Right kidney (tissue), 1 donor: Measurements from ENCODE around the gene GFPT1.
"Not testable (repeated sequence)": the region's sequence is repeated elsewhere in the genome, so short reads cannot be mapped to it uniquely, and the experiment has no call there.

Experiments
- DNase-seq: peaks from one replicate; pipeline ENCODE4 v3.0.0-alpha.2; 2016

The GFPT1 gene

DNA sequence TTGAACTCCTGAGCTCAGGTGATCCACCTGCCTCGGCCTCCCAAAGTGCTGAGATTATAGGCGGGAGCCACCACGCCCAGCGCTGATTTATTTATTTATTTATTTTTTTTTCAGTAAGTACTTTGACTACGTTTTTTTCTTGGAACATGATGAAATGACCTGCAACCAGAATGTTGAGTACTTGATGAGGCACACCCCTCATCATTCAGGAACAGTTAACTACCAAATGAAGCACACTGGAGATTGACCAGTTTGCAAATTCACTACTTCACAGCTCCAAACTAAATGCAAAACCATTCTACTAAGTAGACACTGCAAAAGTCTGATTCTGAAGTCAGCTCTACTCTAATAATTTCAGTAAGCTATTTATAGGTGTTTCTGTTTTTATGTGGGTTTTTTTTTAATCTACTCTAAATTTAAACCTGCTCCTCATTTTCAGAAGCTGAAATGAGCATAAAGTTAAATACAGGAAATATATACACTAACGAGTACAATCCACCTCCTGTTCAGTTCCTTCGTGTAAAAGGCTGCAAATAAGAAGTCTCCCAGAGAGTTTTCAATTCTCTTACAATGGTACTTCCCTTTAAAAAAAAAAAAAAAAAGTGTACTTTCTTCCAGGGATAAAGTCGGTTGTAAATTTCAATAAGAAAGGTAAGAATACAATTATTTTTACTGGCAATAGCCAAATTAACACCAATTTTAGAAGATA lies 1.4 kb downstream of the GFPT1 start:
- no peak for DNase-seq

DNA sequence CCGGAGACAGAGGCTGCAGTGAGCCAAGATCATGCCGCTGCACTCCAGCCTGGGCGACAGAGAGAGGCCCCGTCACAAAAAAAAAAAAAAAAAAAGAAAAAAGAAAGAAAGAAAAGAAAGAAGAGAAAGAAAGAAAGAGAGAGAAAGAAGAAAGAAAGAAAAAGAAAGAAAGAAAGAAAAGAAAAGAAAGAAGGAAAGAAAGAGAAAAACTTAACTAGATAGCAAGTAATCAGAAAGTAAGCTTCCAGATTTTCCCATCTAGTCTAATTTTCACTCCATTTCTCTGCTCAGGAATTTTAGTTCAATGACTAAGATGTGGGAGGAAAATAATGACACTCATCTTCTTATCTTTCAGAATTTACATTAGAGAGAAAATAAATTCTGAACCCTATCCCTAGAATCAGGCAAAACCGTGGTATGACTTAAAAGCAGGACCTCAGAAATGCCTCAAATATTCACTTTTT lies 2.4 kb downstream of the GFPT1 start:
- DNase-seq = no peak

DNA sequence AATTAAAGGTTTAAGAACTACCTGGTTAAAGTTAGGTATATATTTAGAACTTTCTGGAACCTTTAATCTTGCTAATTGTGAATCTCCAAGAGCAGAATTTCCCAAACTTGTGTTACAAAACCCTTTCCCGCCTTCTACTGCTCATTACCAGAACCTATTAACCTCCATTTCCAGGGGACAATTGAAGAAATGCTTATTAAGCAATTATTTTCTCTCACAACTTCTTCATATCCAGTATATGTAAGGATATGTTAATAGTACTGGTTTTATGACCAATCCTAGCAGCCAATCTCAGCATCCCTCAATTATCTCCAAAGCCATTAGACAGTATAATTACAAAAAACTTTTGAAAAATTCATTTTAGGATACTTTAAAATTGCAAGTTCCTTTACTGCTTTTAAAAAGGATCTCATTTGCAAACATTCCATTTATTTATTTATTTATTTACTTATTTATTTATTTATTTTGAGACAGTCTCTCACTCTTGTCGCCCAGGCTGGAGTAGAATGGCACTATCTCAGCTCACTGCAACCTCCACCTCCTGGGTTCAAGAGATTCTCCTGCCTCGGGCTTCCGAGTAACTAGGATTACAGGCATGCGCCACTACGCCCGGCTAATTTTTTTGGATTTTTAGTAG lies 3.7 kb downstream of the GFPT1 start:
- no peak for DNase-seq

DNA sequence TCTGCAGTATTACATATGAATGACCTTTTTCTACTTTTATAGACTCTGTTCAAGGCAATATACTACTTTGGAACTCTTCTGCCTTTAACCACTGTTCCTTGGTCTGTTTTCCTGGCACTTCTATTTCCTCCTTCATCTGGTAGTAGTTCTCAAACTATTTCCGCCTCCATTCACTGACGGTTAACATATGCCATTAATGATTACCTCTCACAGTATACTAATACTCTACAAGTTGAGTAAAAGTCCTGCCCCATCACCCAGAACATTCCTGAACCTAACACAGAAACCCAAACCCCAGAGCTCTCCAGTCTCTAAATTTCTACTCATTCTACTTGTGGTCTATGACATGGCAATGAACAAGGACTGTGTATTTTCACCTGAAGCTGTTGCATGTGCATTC lies 4.5 kb downstream of the GFPT1 start:
- no peak for DNase-seq

DNA sequence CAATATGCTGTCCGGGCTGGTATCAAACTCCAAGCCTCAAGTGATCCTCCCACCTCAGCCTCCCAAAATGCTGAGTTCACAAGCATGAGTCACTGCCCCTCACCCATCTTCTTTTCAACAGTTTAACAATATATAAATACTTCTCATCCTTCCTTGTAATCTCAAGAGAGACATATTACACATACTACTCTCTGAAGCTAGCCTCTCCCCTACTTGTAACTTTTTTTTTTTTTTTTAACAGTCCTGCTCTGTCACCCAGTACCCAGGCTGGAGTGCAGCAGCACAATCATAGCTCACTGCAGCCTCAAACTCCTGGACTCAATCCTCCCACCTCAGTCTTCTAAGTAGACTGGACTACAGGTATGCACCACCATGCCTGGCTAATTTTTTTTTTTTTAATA lies 5.7 kb downstream of the GFPT1 start:
- DNase-seq = no peak

DNA sequence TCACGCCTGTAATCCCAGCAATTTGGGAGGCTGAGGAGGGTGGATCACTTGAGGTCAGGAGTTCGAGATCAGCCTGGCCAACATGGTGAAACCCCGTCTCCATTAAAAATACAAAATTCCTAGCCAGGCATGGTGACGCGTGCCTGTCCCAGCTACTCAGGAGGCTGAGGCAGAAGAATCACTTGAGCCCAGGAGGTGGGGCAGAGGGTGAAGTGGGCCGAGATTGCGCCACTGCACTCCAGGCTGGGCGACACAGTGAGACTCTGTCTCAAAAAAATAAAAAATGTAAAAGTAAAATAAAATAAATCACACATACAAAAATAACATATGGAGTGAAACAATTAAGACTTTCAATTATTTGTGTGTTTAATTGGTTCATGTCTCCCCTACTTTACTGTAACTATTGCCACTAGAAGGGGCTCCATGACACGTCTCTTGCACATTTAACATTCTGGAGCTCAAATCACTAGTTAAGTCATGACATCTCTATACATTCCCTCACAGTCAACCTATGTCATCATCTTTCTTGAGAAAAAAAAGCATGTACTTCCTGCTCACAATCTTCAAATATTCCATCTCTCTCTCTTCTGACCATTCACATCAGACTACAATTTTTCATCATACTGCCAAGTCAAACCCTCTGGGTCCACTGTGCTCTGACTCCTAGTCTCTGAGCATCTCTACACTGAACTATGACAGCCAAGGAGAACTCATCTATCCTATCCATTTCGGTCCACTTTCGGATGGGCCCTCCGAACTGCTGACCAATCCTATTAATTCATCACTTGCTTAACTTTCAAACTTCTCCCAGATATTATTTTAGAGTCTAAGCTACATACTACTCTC lies 6.7 kb downstream of the GFPT1 start:
- no peak for DNase-seq

DNA sequence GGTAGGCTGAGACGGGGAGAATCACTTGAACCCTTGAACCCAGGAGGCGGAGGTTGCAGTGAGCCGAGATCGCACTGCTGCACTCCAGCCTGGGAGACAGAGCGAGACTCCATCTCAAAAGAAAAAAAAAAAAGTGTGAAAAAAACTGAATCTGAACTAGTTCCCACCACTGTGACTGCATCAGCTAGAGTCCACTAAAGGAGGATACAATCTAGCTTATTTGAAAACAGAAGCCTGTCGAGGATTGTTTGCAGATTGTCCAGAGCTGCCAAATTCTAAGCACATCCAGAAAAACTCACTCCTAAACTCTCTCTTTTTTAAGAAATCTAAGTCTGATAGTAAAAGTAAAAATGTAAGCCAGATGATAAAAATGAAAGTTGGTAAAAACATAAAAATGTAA lies 10.6 kb downstream of the GFPT1 start:
- no peak for DNase-seq

DNA sequence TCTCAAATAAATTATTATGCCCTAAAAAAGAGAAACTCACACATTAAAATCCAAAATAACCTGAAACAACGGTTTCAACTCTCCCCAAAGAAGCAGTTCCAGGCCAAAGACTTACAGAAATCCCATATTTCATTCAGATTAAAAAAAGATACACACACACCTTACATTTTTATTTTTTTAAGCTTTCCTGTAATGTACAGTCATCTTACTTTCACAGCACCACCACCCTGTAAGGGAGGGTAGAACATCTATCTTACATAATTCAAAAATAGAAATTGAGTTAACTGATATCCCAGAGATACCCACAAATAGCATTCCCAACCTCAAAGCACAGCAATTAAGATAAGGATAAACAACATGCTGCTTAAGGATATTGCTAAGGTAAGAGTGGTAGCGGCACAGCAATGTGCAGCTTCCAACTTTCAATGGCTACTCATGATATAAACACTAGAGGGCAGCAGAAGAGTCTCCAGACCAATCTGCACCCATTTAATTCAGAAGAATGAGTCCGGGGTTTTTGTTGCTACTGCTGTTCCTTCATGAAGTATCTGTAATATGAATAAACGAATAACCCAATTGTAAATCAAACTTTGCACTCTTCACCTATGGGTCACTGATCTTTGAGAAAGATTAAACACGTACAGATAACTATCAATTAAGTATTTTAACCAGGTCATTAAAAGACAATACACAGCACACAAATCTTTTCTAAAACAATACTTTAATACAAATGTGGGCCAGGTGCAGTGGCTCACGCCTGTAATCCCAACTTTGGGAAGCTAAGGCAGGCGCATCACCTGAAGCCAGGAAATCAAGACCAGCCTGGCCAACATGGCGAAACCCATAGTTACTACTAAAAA lies 11.3 kb downstream of the GFPT1 start:
- DNase-seq = no peak

DNA sequence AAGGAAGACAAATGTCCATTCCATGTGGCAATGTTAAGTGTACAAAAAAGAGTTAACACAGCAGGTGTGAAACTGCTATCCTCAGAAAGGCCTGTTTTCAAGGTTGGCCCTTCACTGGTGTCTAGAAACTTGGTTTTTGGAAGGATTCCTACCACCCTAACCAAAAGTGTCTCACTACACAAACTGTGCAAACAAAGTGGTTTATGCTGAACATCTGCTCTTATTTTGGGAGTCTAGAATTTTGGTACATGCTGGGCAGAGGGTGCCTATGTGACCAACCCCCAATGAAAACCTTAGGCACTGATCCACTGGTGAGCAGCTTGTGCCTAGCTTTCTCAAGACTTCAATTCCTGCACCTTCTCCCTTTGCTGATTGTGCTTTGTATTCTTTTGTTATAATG lies 14.3 kb downstream of the GFPT1 start:
- no peak for DNase-seq

DNA sequence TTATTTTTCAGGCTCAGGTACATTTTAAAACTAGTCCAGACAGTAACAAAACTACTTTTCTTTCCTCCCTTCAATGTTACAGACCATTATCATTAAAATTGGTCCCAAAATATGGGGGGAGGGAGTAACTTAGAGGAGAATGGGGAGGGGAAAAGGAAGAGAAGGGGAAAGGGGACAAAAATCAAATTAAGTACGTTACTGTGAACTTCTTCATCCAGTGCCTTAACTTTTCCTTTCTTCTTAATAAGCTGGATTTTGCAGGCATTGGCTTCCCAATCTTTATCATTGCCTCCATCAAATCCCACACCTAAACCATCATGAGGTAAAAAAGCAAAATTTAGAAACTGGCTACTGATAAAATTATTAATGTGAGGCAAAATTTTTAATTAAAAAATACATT lies 17.2 kb downstream of the GFPT1 start:
- DNase-seq = no peak

DNA sequence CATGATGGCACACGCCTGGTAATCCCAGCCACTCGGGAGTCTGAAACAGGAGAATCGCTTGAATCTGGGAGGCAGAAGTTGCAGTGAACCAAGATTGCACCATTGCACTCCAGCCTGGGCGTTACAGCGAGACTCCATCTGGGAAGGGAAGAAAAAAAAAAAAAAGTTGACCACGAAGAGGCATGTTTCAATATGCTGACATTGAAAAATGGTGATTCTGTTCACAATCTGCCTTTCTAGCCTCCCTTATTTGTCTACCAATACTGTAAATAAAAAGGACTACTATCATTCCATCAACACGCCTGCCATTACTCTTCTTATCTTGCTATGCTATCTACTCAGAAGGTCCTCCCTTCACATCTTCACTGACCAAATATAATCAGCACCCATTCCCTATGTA lies 18.4 kb downstream of the GFPT1 start:
- no peak for DNase-seq

DNA sequence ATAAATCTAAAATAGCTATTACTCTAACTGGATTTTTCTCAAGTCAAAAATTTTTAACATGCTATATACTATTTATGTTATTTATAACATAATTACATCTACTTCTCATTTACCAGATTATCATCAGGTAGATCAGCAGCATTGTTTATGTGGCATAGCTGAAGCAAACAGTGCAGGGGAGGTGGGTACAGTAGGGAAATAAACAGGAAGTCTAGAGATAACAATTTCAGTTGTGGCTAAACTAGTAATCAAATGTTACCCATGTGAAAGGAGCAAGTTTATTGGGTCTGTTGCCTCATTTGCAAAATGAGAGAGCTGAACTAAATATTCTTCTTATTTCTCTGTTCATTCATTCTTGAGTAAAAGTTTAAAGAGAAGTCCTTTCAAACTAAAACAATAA lies 27.7 kb downstream of the GFPT1 start:
- DNase-seq = no peak

DNA sequence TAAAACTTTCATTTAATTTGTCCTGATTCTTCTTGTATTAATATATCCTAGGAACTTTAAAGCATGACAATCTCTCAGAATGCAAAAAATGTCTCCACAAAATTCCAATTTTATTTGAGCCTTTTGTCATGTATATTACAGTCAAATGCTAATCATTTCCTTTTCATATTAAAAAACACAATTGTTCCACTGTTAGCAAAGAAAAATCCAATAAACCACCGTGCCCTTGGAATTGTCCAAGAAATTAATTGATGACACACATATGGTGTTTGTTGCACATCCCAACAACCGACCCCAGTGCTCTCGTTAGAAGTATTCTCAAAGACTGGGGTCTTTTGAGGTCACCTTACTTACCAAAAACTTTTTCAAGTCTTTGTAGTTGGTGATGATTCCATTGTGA lies 28.1 kb downstream of the GFPT1 start:
- no peak for DNase-seq

DNA sequence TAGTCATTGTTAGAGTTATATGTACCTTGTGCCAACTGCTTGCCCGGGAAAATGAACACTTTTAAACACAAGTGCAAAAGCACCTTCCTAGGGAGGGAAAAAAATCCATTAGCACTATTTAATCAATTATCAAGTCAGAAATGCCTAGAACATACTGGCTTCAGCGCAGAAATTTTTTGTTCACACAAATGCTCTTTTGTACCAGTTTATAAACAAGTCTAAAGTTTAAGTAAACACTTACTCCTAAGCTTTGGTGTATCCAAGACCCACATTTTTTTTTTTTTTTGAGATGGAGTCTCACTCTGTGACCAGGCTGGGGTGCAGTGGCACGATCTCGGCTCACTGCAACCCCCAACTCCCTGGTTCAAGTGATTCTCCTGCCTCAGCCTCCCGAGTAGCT lies 30.6 kb downstream of the GFPT1 start:
- DNase-seq = no peak

DNA sequence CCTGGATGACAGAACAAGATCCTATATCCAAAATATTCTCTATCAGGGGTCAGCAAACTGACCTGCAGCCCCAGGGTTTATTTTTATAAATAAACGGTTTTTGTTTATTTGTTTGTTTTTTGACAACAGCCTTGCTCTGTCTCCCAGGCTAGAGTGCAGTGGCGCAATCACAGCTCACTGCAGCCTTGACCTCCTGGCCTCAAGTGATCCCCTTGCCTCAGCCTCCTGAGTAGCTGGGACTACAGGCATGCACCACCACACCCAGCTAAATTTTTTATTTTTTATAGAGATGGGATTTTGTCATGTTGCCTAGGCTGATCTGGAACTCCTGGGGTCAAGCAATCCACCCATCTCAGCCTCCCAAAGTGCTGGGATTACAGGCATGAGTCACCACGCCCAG lies 32.1 kb downstream of the GFPT1 start:
- DNase-seq = not testable (repeated sequence)

DNA sequence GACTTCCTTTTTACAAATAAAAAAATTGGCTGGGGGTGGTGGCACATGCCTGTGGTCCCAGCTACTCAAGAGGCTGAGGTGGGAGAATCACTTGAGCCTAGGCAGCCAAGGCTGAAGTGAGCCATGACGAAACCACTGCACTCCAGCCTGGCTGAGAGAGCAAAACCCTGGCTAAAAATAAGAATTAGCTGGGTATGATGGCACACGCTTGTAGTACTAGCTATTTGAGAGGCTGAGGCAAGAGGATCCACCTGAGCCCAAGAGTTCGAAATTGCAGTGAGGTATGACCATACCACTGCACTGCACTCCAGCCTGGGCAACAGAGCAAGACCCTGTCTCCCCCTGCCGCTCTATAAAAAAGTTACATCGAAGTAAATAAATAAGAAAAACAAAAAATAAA lies 33.7 kb downstream of the GFPT1 start:
- no peak for DNase-seq

DNA sequence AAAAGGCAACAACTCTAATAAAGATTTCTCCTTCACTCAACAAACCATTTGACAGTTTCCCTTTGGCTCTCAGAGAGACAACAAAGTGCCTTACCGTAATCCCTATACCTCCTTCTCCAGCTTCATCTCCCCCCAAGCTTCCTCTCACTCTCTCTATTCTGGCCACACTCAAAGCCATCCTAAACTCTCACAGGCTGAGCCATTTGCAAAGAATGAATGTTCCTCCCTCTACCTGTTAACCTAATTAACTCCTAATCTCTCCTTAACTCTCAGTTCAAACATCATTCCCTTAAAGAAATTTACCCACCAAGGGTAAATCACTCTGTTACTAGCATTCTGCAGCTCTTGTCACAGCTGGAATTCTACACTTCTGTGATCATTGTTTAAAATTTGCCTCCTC lies 38.2 kb downstream of the GFPT1 start:
- DNase-seq = no peak

DNA sequence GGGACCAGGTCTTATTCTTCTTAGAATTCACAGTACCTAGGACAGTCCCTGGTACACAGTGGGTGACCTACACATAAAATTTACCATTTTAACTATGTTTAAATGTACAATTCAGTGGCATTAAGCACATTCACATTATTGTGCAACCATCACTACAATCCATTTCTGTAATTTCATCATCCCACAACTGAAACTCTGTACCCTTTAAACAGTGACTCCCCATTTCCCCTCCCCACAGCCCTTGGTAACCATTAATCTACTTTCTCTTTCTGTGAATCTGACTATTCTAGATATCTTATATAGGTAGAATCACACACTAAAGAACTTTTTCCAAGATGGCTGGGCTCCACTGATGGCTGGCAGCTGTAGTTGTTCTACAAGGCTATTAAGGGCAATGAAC lies 41.6 kb downstream of the GFPT1 start:
- no peak for DNase-seq

DNA sequence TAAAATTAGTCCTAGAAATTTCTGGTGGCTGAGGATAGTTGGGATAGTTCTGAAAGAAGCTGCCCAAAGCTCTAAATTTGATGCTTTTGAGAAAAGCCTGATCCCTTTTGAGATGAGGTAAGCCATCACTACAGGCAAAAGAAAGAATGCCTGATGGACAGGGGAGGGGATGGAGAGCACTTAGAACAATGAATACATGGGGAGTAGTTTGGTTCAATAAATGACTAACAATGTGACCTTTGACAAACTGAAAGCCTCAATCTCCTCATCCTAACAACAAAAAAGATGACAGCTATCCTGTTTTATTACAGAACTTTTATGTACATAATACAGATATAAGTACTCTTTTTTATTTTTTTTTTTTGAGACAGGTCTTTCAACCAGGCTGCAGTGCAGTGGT lies 42.7 kb downstream of the GFPT1 start:
- no peak for DNase-seq

DNA sequence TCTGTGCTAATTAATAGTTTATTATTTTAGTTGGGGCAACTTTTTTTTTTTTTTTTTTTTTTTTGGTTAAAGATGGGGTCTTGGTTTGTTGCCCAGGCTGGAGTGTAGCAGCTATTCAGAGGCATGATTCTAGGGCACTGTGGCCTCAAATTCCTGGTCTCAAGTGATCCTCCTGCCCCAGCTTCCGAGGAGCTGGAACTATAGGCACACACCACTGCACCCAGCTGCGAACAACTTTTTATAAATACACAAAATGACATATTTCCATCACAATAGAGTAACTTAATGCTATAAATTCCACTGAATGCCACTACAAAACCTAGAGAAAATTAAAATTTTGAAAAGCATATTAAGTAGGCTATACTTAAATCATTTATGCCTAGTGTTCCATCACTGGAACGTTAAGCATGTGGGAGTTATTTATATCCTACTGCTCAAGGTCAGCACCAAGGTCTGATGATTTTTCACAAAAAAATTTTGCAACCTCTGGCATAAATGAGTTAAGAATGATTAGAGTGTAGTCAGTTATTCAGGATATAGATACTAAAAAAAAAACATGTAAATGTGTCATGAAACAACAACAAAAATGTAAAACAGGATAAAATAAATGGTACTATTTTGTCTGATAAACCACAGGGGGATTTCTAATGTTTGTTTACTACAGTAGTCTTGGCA lies 46.8 kb downstream of the GFPT1 start:
- DNase-seq = no peak

DNA sequence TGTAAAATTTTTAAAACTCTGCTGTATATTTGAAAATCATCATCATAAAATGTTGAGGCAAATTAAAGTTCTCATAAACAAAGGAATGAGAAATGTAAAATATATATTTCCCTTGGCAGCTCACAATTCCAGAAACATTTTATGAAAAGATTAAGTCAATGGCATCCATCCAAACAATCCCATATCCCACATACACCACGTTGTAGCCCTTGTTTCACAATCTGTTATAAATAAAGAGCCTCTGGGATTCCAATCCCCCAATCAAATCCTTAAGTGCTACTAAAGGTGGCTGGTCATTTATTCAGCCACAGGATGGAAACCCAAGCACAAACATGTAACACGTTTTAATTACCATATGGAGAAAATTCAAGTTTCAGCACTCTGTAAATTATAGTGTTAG lies 51.7 kb downstream of the GFPT1 start:
- DNase-seq = no peak

DNA sequence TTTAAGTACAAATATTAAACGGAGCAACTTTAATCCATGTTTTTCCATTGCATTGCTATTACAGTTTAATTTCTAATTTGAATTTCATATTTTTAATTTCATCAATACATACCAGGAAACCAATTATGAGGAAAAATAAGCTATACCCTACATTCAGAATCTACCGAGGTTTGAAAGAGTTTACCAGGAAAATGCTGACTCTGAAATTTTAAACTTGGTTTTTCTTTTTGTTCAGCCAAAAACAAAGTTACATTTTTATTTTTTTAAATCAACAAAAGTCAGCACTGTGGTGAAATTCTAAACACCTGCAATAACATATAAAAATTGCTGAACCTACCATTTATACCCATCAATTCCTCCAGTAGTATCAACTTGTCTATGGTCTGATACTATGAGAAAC lies 53.7 kb downstream of the GFPT1 start:
- no peak for DNase-seq
